Stomach (tissue), 9 donors: ENCODE results near the gene FHAD1. TPM values are rescaled to one million over a fixed set of nuclear protein-coding genes. Genes with fewer than 3 reads are reported as not detected.

ENCODE experiments used
- DNase-seq, 2 donors: peaks; one replicate each; pipeline versions ENCODE4 v3.0.0 to v3.0.0-alpha.2; 2013 to 2019
- H3K27ac ChIP-seq, 5 donors: fragments of 200-600 bp in 4 of 5; sonication (generic) in 4 of 5; one replicate each; pipeline ENCODE4 v1.5.1; 2013 to 2019; ENCODE audit warnings: mild to moderate bottlenecking in 1 of 5, moderate library complexity in 1 of 5
- H3K27me3 ChIP-seq, 3 donors: fragments of 200-600 bp; sonication (generic); one replicate each; pipeline ENCODE4 v1.5.1; 2017 to 2019; ENCODE audit warnings: mixed run types in 1 of 3
- H3K36me3 ChIP-seq, 4 donors: fragments of 200-600 bp; sonication (generic); 1 replicate in 3 of 4; 2 replicates in 1 of 4; pipeline ENCODE4 v1.5.1; 2016 to 2019
- H3K4me1 ChIP-seq, 4 donors: fragments of 200-600 bp; sonication (generic); one replicate each; pipeline ENCODE4 v1.5.1; 2016 to 2019
- H3K4me3 ChIP-seq, 4 donors: fragments of 200-600 bp; sonication (generic) in 3 of 4; one replicate each; pipeline ENCODE4 v1.5.1; 2016 to 2019; ENCODE audit warnings: mild to moderate bottlenecking in 1 of 4
- H3K9me3 ChIP-seq, 4 donors: fragments of 200-600 bp; sonication (generic); one replicate each; pipeline ENCODE4 v1.5.1; 2016 to 2019
- EP300 ChIP-seq: sonication (generic); formaldehyde crosslinking; IDR thresholded peaks from one replicate; pipeline ENCODE4 v1.6.1; 2017; ENCODE audit warnings: antibody characterized with exemption
- POLR2A ChIP-seq, 4 donors: fragments of 450-650 bp; IDR thresholded peaks; one replicate each; pipeline ENCODE4 v1.6.1; 2016; ENCODE audit warnings: antibody characterized with exemption in 4 of 4, control low read depth in 2 of 4, mild to moderate bottlenecking in 1 of 4, moderate library complexity in 1 of 4
- POLR2AphosphoS5 ChIP-seq, 3 donors: sonication (generic); formaldehyde crosslinking; IDR thresholded peaks; one replicate each; pipeline ENCODE4 v1.6.1; 2016; ENCODE audit warnings: antibody characterized with exemption in 3 of 3
- WGBS, 5 donors: extraction: QIAGEN DNeasy Blood & Tissue Kit in 3 of 5; methylation state at CpG; one replicate each; pipeline versions ENCODE4 v1.1.5 to v1.1.7; 2013 to 2018; 5-methylcytosine and 5-hydroxymethylcytosine counted together
- intact Hi-C: fragments of 100-400 bp; cut with DNase I; formaldehyde crosslinking; loops from one replicate; pipeline ENCODE4 v1.15.1; 2023; ENCODE audit warnings: low total_unique reads
- polyA plus RNA-seq, 3 donors: library from polyadenylated mRNA; stranded (reverse); fragments of 200-250 nt; gene quantifications; one replicate each; pipeline ENCODE4 v1.2.3, GENCODE V29; 2013
- total RNA-seq, 5 donors: library from RNA; depleted of rRNA; stranded (reverse); fragments of >200 nt; gene quantifications; one replicate each; pipeline versions ENCODE4 v1.1.0 to v1.2.3, GENCODE V29; 2014 to 2016
- TF ChIP-seq, protein P1 (sequence below), 7 experiments: fragments of 450-650 bp in 4 of 7; fragments of 200-600 bp in 3 of 7; sonication (generic) in 3 of 7; IDR thresholded peaks; one replicate each; pipeline ENCODE4 v1.5.1; 2016 to 2019; ENCODE audit warnings: antibody characterized with exemption in 7 of 7, control low read depth in 2 of 7, mild to moderate bottlenecking in 1 of 7
- donor health status: healthy with polysubstance abuse.
- donor health status: Bipolar disorder and iron deficiency.
- donor health status: healthy.

FHAD1 gene
- total and polyA plus RNA-seq, 8 donors = 0.38 to 5.1 (median 1.4) TPM; not detected in 2

- Histone ChIP-seq H3K27me3 (no peaks in the 10 kb centered on the region), H3K27ac (peak overlapping the region; percentile 83 to 95 (median 93)), H3K4me1 (peaks cover 73 to 85% (median 79%) of the 10 kb centered on the region in 4 donors), H3K36me3 (peaks cover 0 to 13% (median 10%) of the 10 kb centered on the region in 4 donors), H3K9me3 (no peaks in the 10 kb centered on the region), H3K4me3 (peak overlapping the region in 3 of 4 donors; percentile 65 to 88 (median 84))
- 30 to 41% (median 36%) methylated on average over 11 of the region's 11 CpGs for WGBS, 5 donors
- peak; percentile 55 to 81 for DNase-seq
- intact Hi-C loops = no loop called here
- no peak for TF ChIP-seq EP300
- TF ChIP-seq POLR2AphosphoS5 (IDR thresholded peaks at IDR 0.05) = peak in 2 of 3 donors; percentile 6 to 27
- TF ChIP-seq, protein P1, sequence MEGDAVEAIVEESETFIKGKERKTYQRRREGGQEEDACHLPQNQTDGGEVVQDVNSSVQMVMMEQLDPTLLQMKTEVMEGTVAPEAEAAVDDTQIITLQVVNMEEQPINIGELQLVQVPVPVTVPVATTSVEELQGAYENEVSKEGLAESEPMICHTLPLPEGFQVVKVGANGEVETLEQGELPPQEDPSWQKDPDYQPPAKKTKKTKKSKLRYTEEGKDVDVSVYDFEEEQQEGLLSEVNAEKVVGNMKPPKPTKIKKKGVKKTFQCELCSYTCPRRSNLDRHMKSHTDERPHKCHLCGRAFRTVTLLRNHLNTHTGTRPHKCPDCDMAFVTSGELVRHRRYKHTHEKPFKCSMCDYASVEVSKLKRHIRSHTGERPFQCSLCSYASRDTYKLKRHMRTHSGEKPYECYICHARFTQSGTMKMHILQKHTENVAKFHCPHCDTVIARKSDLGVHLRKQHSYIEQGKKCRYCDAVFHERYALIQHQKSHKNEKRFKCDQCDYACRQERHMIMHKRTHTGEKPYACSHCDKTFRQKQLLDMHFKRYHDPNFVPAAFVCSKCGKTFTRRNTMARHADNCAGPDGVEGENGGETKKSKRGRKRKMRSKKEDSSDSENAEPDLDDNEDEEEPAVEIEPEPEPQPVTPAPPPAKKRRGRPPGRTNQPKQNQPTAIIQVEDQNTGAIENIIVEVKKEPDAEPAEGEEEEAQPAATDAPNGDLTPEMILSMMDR (IDR thresholded peaks at IDR 0.05) = no peak
- TF ChIP-seq POLR2A (IDR thresholded peaks at IDR 0.05) = no peak
These were observed 165.8 kb downstream of the FHAD1 start for GRCh38 chr1:15412843-15413242.

GRCh38 chr1:15413563-15414444 is 166.8 kb downstream of the FHAD1 start:
- Histone ChIP-seq H3K4me1 (peaks cover 79 to 89% (median 85%) of the 10 kb centered on the region in 4 donors), H3K27ac (peak overlapping the region; percentile 83 to 95 (median 93)), H3K36me3 (peaks cover 0 to 13% (median 10%) of the 10 kb centered on the region in 4 donors), H3K4me3 (peak overlapping the region in 3 of 4 donors; percentile 6 to 88 (median 84)), H3K9me3 (no peaks in the 10 kb centered on the region), H3K27me3 (no peaks in the 10 kb centered on the region)
- peak in 1 of 3 donors; percentile 39 for TF ChIP-seq POLR2AphosphoS5 (IDR thresholded peaks at IDR 0.05)
- TF ChIP-seq POLR2A (IDR thresholded peaks at IDR 0.05) = no peak
- TF ChIP-seq EP300 = no peak
- DNase-seq = no peak
- intact Hi-C loops = no loop called here
- WGBS, 5 donors = 72 to 87% (median 77%) methylated on average over 15 to 20 of the region's 20 CpGs

DNA sequence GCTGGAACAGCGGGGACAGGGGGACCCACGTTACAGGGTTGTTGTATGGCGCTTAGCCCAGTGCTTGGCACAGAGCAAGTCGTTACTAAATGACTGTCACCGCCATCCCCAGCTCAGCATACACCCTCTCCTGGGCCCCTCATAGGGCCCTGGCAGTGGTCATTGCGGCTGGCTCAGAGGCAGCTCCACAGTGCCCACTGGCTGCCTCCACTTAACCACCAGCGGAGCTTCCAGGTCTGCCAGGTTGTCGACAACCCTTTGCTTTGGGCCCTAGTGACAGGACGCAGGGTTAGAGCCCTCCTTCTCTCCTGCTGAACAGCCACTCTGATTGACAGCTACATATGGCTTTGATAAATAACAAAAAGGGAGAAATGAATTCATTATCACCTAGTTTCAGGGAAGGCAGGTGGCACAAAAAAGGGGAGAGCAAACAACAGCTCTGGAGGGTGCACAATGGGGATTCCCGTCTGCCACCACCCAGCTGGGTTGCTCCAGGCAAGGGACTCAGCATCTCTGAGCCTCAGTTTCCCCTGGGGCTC is 167.5 kb downstream of the FHAD1 start:
- Histone ChIP-seq H3K4me1 (peaks cover 81 to 90% (median 85%) of the 10 kb centered on the region in 4 donors), H3K9me3 (no peaks in the 10 kb centered on the region), H3K4me3 (peak overlapping the region in 1 of 4 donors; percentile 88), H3K27me3 (no peaks in the 10 kb centered on the region), H3K27ac (peak overlapping the region; percentile 83 to 95 (median 93)), H3K36me3 (peaks cover 0 to 13% (median 10%) of the 10 kb centered on the region in 4 donors)
- WGBS, 5 donors = 63 to 84% (median 82%) methylated on average over 5 to 10 of the region's 10 CpGs
- intact Hi-C loops = no loop called here
- TF ChIP-seq EP300 = no peak
- TF ChIP-seq POLR2A (IDR thresholded peaks at IDR 0.05) = no peak
- no peak for TF ChIP-seq POLR2AphosphoS5 (IDR thresholded peaks at IDR 0.05)
- TF ChIP-seq, protein P1 (IDR thresholded peaks at IDR 0.05) = no peak
- DNase-seq = no peak

- intact Hi-C loops = no loop called here
- TF ChIP-seq POLR2A (IDR thresholded peaks at IDR 0.05) (no peak), POLR2AphosphoS5 (IDR thresholded peaks at IDR 0.05) (peak in 1 of 3 donors; percentile 69), EP300 (no peak)
- TF ChIP-seq, protein P1 (IDR thresholded peaks at IDR 0.05) = no peak
- WGBS, 5 donors = 29 to 59% (median 38%) methylated on average over 18 of the region's 18 CpGs
- peak overlapping the region; percentile 61 to 95 (median 93) for H3K27ac ChIP-seq
- H3K4me3 ChIP-seq = peak overlapping the region in 1 of 4 donors; percentile 18
- peaks cover 0 to 26% (median 10%) of the 10 kb centered on the region in 4 donors for H3K36me3 ChIP-seq
- H3K27me3 ChIP-seq = no peaks in the 10 kb centered on the region
- DNase-seq = peak; percentile 72 to 86
- no peaks in the 10 kb centered on the region for H3K9me3 ChIP-seq
- H3K4me1 ChIP-seq = peaks cover 88 to 99% (median 91%) of the 10 kb centered on the region in 4 donors
These were observed 170.3 kb downstream of the FHAD1 start for GRCh38 chr1:15417059-15417934.
